Left forelimb (tissue), 1 donor: Measurements from ENCODE around the gene RUNX1.

Source experiments
- DNase-seq: peaks from one replicate; pipeline ENCODE4 v3.0.0-alpha.2; 2018; ENCODE audit warnings: low spot score

The RUNX1 gene

GRCh38 chr21:34782506-34783360 lies 266.4 kb downstream of the RUNX1 start:
- no peak for DNase-seq

GRCh38 chr21:34781526-34781925 lies 267.6 kb downstream of the RUNX1 start:
- DNase-seq: no peak

- no peak for DNase-seq
These were observed 269.2 kb downstream of the RUNX1 start for GRCh38 chr21:34779860-34780259.

GRCh38 chr21:34775793-34776192 lies 273.3 kb downstream of the RUNX1 start:
- DNase-seq: no peak

- DNase-seq: no peak
These were observed 274.4 kb downstream of the RUNX1 start for GRCh38 chr21:34774750-34775149.

GRCh38 chr21:34771512-34772028 lies 277.5 kb downstream of the RUNX1 start:
- no peak for DNase-seq

- no peak for DNase-seq
These were observed 278.5 kb downstream of the RUNX1 start for GRCh38 chr21:34770576-34770975.

GRCh38 chr21:34768326-34768725 lies 280.8 kb downstream of the RUNX1 start:
- no peak for DNase-seq

- no peak for DNase-seq
These were observed 282.2 kb downstream of the RUNX1 start for GRCh38 chr21:34766862-34767261.

- DNase-seq: no peak
These were observed 283.5 kb downstream of the RUNX1 start for GRCh38 chr21:34765619-34766018.

GRCh38 chr21:34764715-34765284 lies 284.3 kb downstream of the RUNX1 start:
- no peak for DNase-seq

GRCh38 chr21:34762786-34763185 lies 286.3 kb downstream of the RUNX1 start:
- no peak for DNase-seq

- DNase-seq: no peak
These were observed 287.3 kb downstream of the RUNX1 start for GRCh38 chr21:34761758-34762330.

- no peak for DNase-seq
These were observed 294.1 kb downstream of the RUNX1 start for GRCh38 chr21:34754690-34755647.

GRCh38 chr21:34748862-34749261 lies 300.2 kb downstream of the RUNX1 start:
- no peak for DNase-seq

- DNase-seq: peak; percentile 79
These were observed 303.4 kb downstream of the RUNX1 start for GRCh38 chr21:34745557-34746255.

- DNase-seq: no peak
These were observed 304.3 kb downstream of the RUNX1 start for GRCh38 chr21:34744801-34745200.

- DNase-seq: no peak
These were observed 305.3 kb downstream of the RUNX1 start for GRCh38 chr21:34743831-34744230.

- DNase-seq: no peak
These were observed 305.8 kb downstream of the RUNX1 start for GRCh38 chr21:34743285-34743684.

GRCh38 chr21:34740198-34740597 lies 308.9 kb downstream of the RUNX1 start:
- DNase-seq: no peak
